Inflammatory macrophage (primary cell): ENCODE results near the gene DCLRE1C.
A peak's percentile ranks its signal among the peaks of the same experiment; 100 is the strongest.
"Not testable (repeated sequence)": the region's sequence is repeated elsewhere in the genome, so short reads cannot be mapped to it uniquely, and the experiment has no call there.

Source experiments
- DNase-seq, 2 donors: peaks; one replicate each; pipeline ENCODE4 v3.0.0-alpha.2; 2020 to 2022
- total RNA-seq, 18 experiments: gene quantifications; one replicate each; lab custom pipeline; 2026; ENCODE audit warnings: mixed read lengths in 6 of 18, inconsistent platforms in 2 of 18; lab: John Stamatoyannopoulos, UW

DCLRE1C gene
- 19.5 to 55.6 (median 36.4) reads per million in 18 experiments for total RNA-seq

DNA sequence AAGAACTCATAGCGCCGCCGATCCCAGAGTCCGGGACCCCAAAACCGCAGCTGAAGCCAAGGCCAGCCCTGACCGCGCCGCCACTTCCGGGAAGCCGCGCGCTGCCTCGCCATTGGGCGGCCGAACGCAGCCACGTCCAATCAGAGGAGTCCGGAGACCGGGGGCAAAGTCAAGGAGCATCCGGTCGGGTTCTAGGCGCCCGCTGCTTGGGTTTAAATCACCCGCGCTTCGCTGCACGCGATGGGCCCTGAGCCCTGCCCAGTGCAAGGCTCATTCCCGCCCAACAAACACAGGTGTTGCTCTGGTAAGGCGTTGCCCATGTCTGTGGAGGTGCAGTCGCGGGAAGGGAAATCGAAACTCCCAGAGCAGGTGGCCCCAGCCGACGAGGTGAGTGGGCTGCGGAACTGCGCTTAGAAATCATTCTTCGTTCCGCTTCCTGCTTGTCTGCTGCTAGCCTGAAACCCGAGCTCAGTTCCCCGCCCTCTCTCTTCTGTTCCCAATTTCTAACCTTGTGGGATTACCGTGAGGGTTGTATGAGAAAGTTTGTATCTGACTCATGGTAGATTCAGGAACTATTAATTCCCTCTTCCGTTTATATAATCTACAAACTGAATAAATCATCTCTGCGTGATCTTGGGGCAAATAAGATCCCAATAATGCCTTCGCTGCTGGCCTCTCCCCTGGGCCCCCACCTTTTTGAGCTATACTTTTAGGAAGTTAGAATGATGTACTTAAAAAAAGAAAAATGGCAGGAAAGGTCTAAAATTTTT lies at the start of gene DCLRE1C:
Gene DCLRE1C, minus strand, starts transcription at position 96 of the 770 bp plus-strand sequence. Its CDS starts 86 bp downstream, at position 10.
- DNase-seq, result peak; percentile 94 to 95

GRCh38 chr10:14995964-14996565 lies 42.2 kb upstream of the DCLRE1C start:
- no peak for DNase-seq

GRCh38 chr10:14993500-14994455 lies 39.9 kb upstream of the DCLRE1C start:
- not testable (repeated sequence) for DNase-seq

- DNase-seq, result not testable (repeated sequence)
Observed at GRCh38 chr10:14992336-14992735, 38.4 kb upstream of the DCLRE1C start.

GRCh38 chr10:14991035-14991749 lies 37.3 kb upstream of the DCLRE1C start:
- peak in 1 of 2 donors; percentile 31 for DNase-seq

DNA sequence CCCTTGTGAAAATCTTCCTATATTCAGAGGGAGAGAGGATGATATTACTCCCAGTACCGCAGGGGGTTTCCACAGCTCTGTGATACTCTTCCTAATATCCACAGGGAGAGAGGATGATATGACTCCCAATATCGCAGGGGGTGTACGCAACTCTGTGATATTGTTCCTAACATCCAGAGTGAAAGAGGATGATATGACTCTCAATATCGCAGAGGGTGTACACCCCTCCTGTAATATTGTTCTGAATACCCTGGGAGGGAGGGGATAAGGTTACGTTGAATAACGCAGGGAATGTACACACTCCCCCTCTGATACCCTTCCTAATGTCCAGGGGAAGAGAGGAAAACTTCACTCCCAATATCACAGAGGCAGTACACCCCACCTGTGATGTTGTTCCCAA lies 35.7 kb upstream of the DCLRE1C start:
- not testable (repeated sequence) for DNase-seq

GRCh38 chr10:14982744-14983143 lies 28.8 kb upstream of the DCLRE1C start:
- no peak for DNase-seq

- DNase-seq, result no peak
Observed at GRCh38 chr10:14975672-14976273, 21.9 kb upstream of the DCLRE1C start.

- DNase-seq, result not testable (repeated sequence)
Observed at GRCh38 chr10:14974153-14974998, 20.5 kb upstream of the DCLRE1C start.

DNA sequence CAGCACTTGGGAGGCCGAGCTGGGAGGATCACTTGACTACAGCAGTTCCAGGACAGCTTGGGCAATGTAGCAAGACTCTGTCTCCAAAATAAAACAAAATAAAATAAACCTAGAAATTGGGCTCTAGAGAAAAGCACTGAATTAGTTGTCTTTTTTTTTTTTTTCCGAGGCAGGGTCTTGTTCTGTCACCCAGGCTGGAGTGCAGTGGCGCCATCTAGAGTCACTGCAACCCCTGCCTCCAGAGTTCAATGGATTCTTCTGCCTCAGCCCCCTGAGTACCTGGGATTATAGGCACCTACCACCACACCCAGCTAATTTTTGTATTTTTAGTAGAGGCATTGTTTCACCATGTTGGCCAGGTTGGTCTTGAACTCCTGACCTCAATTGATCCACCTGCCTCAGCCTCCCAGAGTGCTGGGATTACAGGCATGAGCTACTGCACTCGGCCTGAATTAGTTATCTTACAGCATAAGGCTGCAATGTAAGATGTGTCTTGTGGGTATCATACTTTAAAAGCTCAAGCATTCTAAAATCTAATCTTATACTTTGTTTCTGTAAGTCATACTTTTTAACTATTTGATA lies 18.1 kb upstream of the DCLRE1C start:
- DNase-seq, result peak in 1 of 2 donors; percentile 43

DNA sequence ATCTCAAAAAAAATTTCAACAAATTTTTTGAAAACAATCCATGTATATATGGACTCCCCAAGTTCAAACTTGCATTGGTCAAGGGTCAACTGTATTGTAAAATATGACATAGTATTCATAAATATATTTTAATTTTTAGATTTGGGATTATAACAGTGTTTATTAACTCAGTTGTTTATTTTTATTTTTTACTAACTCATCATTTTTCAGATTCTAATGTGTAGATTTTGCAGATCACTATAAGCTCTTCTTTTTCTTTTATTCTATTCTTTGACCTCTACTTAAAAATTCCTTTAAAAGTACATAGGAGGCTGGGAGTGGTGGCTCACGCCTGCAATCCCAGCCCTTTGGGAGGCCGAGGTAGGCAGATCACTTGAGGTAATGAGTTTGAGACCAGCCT lies 14.0 kb upstream of the DCLRE1C start:
- no peak for DNase-seq

- DNase-seq, result peak; percentile 90 to 95
Observed at GRCh38 chr10:14959221-14960057, 5.5 kb upstream of the DCLRE1C start, which contains the start of gene MEIG1. Gene MEIG1 (plus strand): TSS chr10:14959388. CDS start chr10:14966469, 7,081 bp downstream.

DNA sequence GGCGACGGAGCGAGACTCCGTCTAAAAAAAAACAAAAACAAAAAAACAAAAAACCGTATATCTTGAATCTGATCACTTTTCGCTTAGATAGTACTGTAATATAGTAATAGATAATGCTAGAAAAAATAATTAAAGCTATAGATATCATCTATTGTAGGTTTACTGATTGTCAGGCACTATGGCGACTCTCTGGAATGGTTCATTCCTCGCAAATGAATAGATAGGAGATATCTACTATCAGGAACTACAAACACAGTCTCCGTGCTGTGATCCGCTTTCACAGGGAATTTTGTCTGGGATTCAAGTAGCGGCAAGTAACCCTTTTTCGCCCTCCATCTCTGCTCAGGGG lies 5.0 kb upstream of the DCLRE1C start:
- no peak for DNase-seq

GRCh38 chr10:14954934-14955333 lies 1.0 kb upstream of the DCLRE1C start:
- no peak for DNase-seq

DNA sequence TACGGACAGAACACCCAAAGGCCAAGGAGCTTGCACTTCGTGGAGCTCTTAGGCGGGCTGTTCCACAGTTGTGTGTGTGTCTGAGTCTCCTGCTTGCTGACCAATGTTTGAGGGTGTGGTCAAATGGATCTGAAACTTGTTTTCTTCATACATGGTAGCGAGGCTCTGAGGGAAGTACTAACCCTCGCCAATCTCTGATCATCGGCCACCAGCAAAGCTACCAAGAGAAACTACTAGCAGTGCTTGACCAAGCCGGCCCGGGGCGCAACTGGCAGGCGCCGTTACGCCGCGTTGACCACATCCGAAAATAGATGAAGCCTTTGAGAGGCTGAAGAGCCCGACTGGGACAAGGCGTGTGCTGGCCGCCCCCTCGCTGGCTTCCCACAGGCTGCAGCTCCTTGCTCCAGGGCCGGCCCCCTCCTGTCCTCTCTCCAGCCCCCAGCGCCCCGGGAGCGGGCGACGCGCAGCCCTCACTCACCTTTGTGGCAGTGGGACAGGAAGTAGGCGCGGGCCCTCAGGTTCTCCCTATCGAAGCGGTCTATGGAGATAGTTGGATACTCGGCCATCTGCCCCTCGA lies 384 bp downstream of the DCLRE1C start:
- peak; percentile 63 to 83 for DNase-seq

GRCh38 chr10:14952851-14953423 lies 959 bp downstream of the DCLRE1C start:
- peak in 1 of 2 donors; percentile 15 for DNase-seq

DNA sequence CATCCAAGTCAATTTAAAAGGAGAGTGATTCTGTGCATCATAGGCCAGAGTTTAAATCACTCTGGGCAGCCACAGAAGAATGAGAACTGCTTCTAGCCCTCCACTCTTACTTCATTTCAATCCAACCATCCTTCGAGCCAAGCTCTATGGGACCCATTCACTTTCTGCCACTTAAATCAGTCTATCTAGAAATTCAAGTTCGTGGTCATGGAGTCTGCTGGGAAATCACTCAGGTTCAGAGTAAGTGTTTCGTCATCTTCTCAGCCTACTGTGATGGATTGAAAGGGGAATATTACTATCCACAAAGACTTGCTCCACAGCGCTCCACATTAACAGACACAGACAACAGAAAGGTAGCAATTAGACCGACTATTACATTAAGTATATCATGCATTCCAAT lies 4.6 kb downstream of the DCLRE1C start:
- DNase-seq, result no peak

GRCh38 chr10:14947268-14947667 lies 6.6 kb downstream of the DCLRE1C start:
- DNase-seq, result no peak

GRCh38 chr10:14945108-14945507 lies 8.8 kb downstream of the DCLRE1C start:
- DNase-seq, result peak in 1 of 2 donors; percentile 49
